Measurements from ENCODE around the gene ASIC2. TPM values are rescaled to one million over a fixed set of nuclear protein-coding genes. Genes with fewer than 3 reads are reported as not detected.

Gene ASIC2
- total and polyA plus RNA-seq, 9 of the 15 experiments (the other 6 are each of a cell fraction or from before 2014, with no cell fraction given) = not detected

DNA sequence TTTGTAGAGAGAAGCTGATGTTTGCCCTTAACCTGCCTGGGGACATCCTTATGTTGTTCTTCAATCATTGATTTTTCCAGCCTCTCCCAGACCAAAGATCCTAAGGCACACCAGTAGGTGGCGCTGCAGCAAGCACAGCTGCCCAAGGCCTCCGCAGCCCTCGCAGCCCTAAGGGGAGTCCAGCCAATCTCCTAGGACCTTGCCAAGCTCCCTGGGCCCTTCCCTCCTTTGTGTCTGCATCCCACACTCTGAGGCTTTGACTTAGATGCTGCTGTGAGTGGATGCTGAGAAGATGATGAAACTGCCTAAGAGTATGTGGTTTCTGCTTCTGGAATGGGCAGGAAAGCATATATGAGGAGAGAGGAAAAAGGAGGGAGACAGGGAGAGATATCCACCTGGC lies 254.4 kb downstream of the ASIC2 start (continued):
- no peak for TF ChIP-seq CLOCK (CRISPR knock-in tag; IDR thresholded peaks at IDR 0.05; ENCODE audit: borderline replicate concordance)
- no peak for TF ChIP-seq HCFC1 (IDR thresholded peaks at IDR 0.05; ENCODE audit: low read depth, low read length)
- TF ChIP-seq, protein P1, sequence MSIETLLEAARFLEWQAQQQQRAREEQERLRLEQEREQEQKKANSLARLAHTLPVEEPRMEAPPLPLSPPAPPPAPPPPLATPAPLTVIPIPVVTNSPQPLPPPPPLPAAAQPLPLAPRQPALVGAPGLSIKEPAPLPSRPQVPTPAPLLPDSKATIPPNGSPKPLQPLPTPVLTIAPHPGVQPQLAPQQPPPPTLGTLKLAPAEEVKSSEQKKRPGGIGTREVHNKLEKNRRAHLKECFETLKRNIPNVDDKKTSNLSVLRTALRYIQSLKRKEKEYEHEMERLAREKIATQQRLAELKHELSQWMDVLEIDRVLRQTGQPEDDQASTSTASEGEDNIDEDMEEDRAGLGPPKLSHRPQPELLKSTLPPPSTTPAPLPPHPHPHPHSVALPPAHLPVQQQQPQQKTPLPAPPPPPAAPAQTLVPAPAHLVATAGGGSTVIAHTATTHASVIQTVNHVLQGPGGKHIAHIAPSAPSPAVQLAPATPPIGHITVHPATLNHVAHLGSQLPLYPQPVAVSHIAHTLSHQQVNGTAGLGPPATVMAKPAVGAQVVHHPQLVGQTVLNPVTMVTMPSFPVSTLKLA (conservative IDR thresholded peaks at IDR 0.05) = no peak
- TF ChIP-seq, protein P2, sequence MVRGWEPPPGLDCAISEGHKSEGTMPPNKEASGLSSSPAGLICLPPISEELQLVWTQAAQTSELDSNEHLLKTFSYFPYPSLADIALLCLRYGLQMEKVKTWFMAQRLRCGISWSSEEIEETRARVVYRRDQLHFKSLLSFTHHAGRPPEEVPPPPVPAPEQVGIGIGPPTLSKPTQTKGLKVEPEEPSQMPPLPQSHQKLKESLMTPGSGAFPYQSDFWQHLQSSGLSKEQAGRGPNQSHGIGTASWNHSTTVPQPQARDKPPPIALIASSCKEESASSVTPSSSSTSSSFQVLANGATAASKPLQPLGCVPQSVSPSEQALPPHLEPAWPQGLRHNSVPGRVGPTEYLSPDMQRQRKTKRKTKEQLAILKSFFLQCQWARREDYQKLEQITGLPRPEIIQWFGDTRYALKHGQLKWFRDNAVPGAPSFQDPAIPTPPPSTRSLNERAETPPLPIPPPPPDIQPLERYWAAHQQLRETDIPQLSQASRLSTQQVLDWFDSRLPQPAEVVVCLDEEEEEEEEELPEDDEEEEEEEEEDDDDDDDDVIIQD (CRISPR knock-in tag; IDR thresholded peaks at IDR 0.05) = no peak
